ENCODE measurements around the gene AGTPBP1. TPM values are rescaled to one million over a fixed set of nuclear protein-coding genes. Genes with fewer than 3 reads are reported as not detected.

The AGTPBP1 gene
- total RNA-seq, 1 donor from 2014 or later, result 21.0 TPM

DNA sequence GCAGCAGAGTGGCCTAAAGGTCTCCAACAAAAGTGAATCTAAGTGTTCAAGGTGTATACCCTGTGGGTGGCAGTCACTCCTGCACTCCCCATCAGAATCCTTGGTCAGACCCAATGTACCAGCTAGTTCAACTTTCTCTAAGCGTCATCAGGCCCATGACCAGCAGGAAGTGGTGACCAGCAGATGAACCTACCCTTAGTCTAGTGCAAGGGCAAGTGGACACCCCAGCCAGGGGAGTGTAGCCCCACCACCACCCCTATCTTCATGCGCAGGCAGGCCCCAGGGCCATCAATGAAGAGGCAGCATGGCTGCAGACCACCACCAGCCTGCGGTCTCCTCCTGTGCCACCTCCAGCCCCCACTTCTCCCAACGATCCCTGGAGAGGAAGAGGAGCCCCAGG is 213.1 kb downstream of the AGTPBP1 start:
- no peak for DNase-seq (ENCODE audit: low read depth)
- H3K4me3 ChIP-seq (ENCODE audit: low read depth, low read length), result no peak overlapping the region
- no peak for TF ChIP-seq CTCF (conservative IDR thresholded peaks at IDR 0.05; ENCODE audit: low read depth, low read length)

DNA sequence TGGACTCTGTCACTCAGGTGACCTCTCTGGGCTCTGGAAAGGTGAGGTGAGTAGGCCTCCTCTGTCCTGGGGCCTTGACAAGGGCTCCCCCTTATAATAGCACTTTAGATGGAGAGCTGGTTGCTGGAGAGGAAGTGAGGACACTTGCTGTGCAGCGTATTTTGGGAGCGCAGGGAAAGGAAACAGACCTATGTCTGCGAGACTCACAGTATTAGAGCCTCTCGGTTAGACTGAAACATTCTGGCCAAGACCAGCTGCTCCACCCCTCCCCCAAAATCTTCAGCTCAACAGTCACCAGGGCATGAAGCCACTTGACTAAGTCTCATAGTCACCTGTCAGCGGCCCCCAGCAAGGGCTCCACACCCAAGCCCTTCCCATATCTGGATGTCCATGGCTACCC is 213.6 kb downstream of the AGTPBP1 start:
- DNase-seq (ENCODE audit: low read depth), result no peak
- no peak for TF ChIP-seq CTCF (conservative IDR thresholded peaks at IDR 0.05; ENCODE audit: low read depth, low read length)
- no peak overlapping the region for H3K4me3 ChIP-seq (ENCODE audit: low read depth, low read length)

DNA sequence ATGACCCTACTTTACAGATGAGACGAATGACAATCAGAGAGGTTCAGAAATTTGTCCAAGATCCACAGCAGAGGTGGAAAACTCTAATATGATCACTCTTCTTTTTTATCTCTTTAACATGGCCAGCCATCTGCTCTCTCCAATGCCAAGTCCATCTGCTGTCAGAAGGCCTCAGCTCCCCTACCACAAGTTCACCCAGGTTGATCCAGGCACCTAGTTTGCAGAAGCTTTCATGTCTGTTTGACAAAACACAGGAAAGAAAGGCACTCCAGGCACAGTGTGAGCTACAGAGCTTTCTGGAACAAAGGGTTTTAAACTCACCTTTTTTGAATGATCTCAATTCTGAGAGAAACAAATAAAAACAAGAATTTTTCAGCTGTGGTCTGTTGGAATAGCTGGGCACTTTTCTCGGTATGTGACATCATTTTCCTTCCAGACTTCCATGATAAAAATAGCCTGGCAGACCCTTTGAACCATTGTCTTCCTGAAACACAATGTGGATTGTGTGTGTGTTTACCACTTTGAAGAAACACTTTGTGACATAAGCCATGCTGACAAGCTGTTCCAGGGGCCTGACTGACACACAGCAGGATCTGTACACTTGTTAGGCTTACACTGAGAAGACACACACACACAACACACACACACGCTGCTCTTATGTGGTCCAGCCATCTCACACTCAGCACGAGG is 214.3 kb downstream of the AGTPBP1 start:
- H3K4me3 ChIP-seq (ENCODE audit: low read depth, low read length), result no peak overlapping the region
- DNase-seq (ENCODE audit: low read depth), result no peak
- no peak for TF ChIP-seq CTCF (conservative IDR thresholded peaks at IDR 0.05; ENCODE audit: low read depth, low read length)

DNA sequence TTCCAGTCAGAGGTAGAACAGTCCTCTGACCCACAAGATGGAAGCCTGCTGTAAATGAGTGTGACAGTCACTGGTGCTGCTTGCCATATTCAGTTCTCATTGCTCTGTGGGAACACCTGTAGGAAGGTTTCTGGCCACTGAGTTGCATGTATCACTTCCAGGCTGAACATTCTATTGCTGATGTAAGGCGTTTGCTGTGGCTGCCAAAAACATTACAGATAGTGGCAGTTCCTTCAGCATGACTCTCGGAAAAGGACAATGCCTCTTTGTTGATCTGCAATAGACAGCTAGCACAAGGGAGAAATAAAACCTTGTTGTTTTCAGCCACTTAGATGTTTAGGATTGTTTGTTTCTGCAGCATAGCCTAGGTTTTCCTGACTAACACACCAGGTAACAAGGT is 217.2 kb downstream of the AGTPBP1 start:
- no peak overlapping the region for H3K4me3 ChIP-seq (ENCODE audit: low read depth, low read length)
- no peak for DNase-seq (ENCODE audit: low read depth)
- TF ChIP-seq CTCF (conservative IDR thresholded peaks at IDR 0.05; ENCODE audit: low read depth, low read length), result no peak

GRCh38 chr9:85523202-85523601 is 218.6 kb downstream of the AGTPBP1 start:
- no peak for TF ChIP-seq CTCF (conservative IDR thresholded peaks at IDR 0.05; ENCODE audit: low read depth, low read length)
- no peak for DNase-seq (ENCODE audit: low read depth)
- peak overlapping the region; percentile 57 for H3K4me3 ChIP-seq (ENCODE audit: low read depth, low read length)

- no peak for DNase-seq (ENCODE audit: low read depth)
- peak overlapping the region; percentile 57 for H3K4me3 ChIP-seq (ENCODE audit: low read depth, low read length)
- no peak for TF ChIP-seq CTCF (conservative IDR thresholded peaks at IDR 0.05; ENCODE audit: low read depth, low read length)
These were observed 219.2 kb downstream of the AGTPBP1 start for GRCh38 chr9:85522459-85523092.

All from epithelial cell of proximal tubule (primary cell).